ENCODE measurements around the gene IFFO2.

Gene IFFO2

GRCh38 chr1:18907917-18908845 is 48.3 kb downstream of the IFFO2 start:
- peak overlapping the region; percentile 66 to 76 for H3K27ac ChIP-seq
- no peak for TF ChIP-seq CTCF (IDR thresholded peaks at IDR 0.05)
- no peak for DNase-seq
- intact Hi-C loops (cut with DNase I; ENCODE audit: low total_unique reads): loop anchor here (5.0 to 10.0 kb wide), 2 partner anchors 184 to 327 kb away; no protein-coding TSS in a partner anchor
- H3K27me3 ChIP-seq: no peaks in the 10 kb centered on the region
- peaks cover 7 to 33% (median 25%) of the 10 kb centered on the region in 4 donors for H3K4me1 ChIP-seq
- H3K36me3 ChIP-seq: peaks cover 30 to 67% (median 41%) of the 10 kb centered on the region in 3 donors
- H3K9me3 ChIP-seq: no peaks in the 10 kb centered on the region
- no peak overlapping the region for H3K4me3 ChIP-seq

GRCh38 chr1:18907021-18907916 is 49.2 kb downstream of the IFFO2 start:
- peak overlapping the region; percentile 66 to 76 for H3K27ac ChIP-seq
- no peak overlapping the region for H3K4me3 ChIP-seq

GRCh38 chr1:18903291-18903756 is 53.2 kb downstream of the IFFO2 start:
- Histone ChIP-seq H3K27me3 (no peaks in the 10 kb centered on the region), H3K27ac (peak overlapping the region; percentile 88 to 90), H3K36me3 (peaks cover 6 to 30% (median 11%) of the 10 kb centered on the region in 3 donors), H3K4me1 (peaks cover 7 to 39% (median 33%) of the 10 kb centered on the region in 4 donors), H3K4me3 (peak overlapping the region; percentile 68 to 87), H3K9me3 (no peaks in the 10 kb centered on the region)
- no peak for TF ChIP-seq CTCF (IDR thresholded peaks at IDR 0.05)
- no peak for DNase-seq
- intact Hi-C loops (cut with DNase I; ENCODE audit: low total_unique reads): loop anchor here (10.0 kb wide), 1 partner anchor 331 kb away; no protein-coding TSS in a partner anchor

More at GRCh38 chr1:18907021-18907916, 49.2 kb downstream of the IFFO2 start:
- intact Hi-C loops (cut with DNase I; ENCODE audit: low total_unique reads): loop anchor here (5.0 to 10.0 kb wide), 2 partner anchors 185 to 328 kb away; no protein-coding TSS in a partner anchor
- Histone ChIP-seq H3K9me3 (no peaks in the 10 kb centered on the region), H3K36me3 (peaks cover 30 to 67% (median 41%) of the 10 kb centered on the region in 3 donors), H3K4me1 (peaks cover 7 to 28% (median 22%) of the 10 kb centered on the region in 4 donors), H3K27me3 (no peaks in the 10 kb centered on the region)
- peak; percentile 53 to 78 for DNase-seq
- TF ChIP-seq CTCF (IDR thresholded peaks at IDR 0.05): peak; percentile 78 to 89

GRCh38 chr1:18902523-18903290 is 53.8 kb downstream of the IFFO2 start, which contains the start of gene ALDH4A1:
ALDH4A1 (minus strand) TSS chr1:18902555; CDS start chr1:18902523, 32 bp downstream.
- peaks cover 7 to 35% (median 27%) of the 10 kb centered on the region in 4 donors for H3K4me1 ChIP-seq
- TF ChIP-seq CTCF (IDR thresholded peaks at IDR 0.05): peak in 1 of 2 experiments; percentile 8
- no peaks in the 10 kb centered on the region for H3K27me3 ChIP-seq
- H3K27ac ChIP-seq: peak within 1 kb of the TSS; percentile 88 to 90
- peak within 1 kb of the TSS; percentile 68 to 87 for H3K4me3 ChIP-seq
- peaks cover 0 to 27% (median 5%) of the 10 kb centered on the region in 3 donors for H3K36me3 ChIP-seq
- intact Hi-C loops (cut with DNase I; ENCODE audit: low total_unique reads): loop anchor here (10.0 kb wide), 1 partner anchor 332 kb away; no protein-coding TSS in a partner anchor
- DNase-seq: peak; percentile 99
- H3K9me3 ChIP-seq: no peaks in the 10 kb centered on the region
